Lung (tissue), 13 donors: ENCODE data around the gene UBALD2. TPM values are rescaled to one million over a fixed set of nuclear protein-coding genes. Genes with fewer than 3 reads are reported as not detected.

ENCODE experiments used
- ATAC-seq: fragments of 200-7000 bp; cut with Tn5 transposase; one replicate; pipeline ENCODE4 v1.9.1; 2020; ENCODE audit warnings: moderate number of reproducible peaks; ENCODE audit not compliant: insufficient read depth, low FRiP score
- DNase-seq, 3 donors: peaks; one replicate each; pipeline ENCODE4 v3.0.0-alpha.2; 2013 to 2017
- H3K27ac ChIP-seq, 2 donors: one replicate each; pipeline ENCODE4 v1.5.1; 2013; ENCODE audit warnings: mild to moderate bottlenecking in 2 of 2, moderate library complexity in 2 of 2, control low read depth in 1 of 2, inconsistent platforms in 1 of 2, low read depth in 1 of 2, low read length in 1 of 2
- H3K27me3 ChIP-seq, 3 donors: one replicate each; pipeline ENCODE4 v1.5.1; 2013; ENCODE audit warnings: low read length in 2 of 3; ENCODE audit not compliant: control insufficient read depth in 3 of 3, insufficient read depth in 3 of 3
- H3K36me3 ChIP-seq, 4 donors: one replicate each; pipeline ENCODE4 v1.5.1; 2013; ENCODE audit warnings: low read length in 4 of 4, mild to moderate bottlenecking in 1 of 4, moderate library complexity in 1 of 4; ENCODE audit not compliant: control insufficient read depth in 4 of 4, insufficient read depth in 4 of 4
- H3K4me1 ChIP-seq, 5 donors: one replicate each; pipeline ENCODE4 v1.5.1; 2013; ENCODE audit warnings: low read length in 5 of 5, mild to moderate bottlenecking in 2 of 5, moderate library complexity in 1 of 5; ENCODE audit not compliant: control insufficient read depth in 5 of 5, insufficient read depth in 5 of 5
- H3K4me3 ChIP-seq: one replicate; pipeline ENCODE4 v1.5.1; 2013; ENCODE audit warnings: mild to moderate bottlenecking, control low read depth, moderate library complexity
- H3K9ac ChIP-seq, 2 donors: one replicate each; pipeline ENCODE4 v1.5.1; 2013; ENCODE audit warnings: low read length in 2 of 2, control low read depth in 1 of 2; ENCODE audit not compliant: insufficient read depth in 1 of 2
- H3K9me3 ChIP-seq, 4 donors: one replicate each; pipeline ENCODE4 v1.5.1; 2013; ENCODE audit warnings: low read length in 3 of 4, mild to moderate bottlenecking in 1 of 4, moderate library complexity in 1 of 4; ENCODE audit not compliant: control insufficient read depth in 4 of 4, insufficient read depth in 3 of 4
- CTCF ChIP-seq: IDR thresholded peaks from 2 replicates; pipeline ENCODE4 v1.5.1; 2012; ENCODE audit warnings: mild to moderate bottlenecking; ENCODE audit errors: control extremely low read depth, extremely low read depth
- WGBS, 2 donors: extraction: QIAGEN DNeasy Blood & Tissue Kit; methylation state at CpG; one replicate each; pipeline ENCODE4 v1.1.7; 2013; 5-methylcytosine and 5-hydroxymethylcytosine counted together
- polyA plus RNA-seq, 2 donors: library from polyadenylated mRNA; stranded (reverse); fragments of 200-250 nt; gene quantifications; one replicate each; pipeline ENCODE4 v1.2.1, GENCODE V29; 2013
- small RNA-seq: library from RNA; depleted of rRNA; stranded (forward); fragments of <200 nt; gene quantifications from one replicate; pipeline ENCODE3, GENCODE V24; 2014; ENCODE audit warnings: low replicate concordance
- total RNA-seq, 2 donors: library from RNA; depleted of rRNA in 1 of 2; stranded (reverse); fragments of >200 nt in 1 of 2; gene quantifications; one replicate each; pipeline ENCODE4 v1.2.1, GENCODE V29; 2014 to 2021
- donor health status: control.
- donor health status: control.
- donor health status: Bipolar disorder and iron deficiency.
- donor health status: healthy.
- donor health status: DM: yes; HTN: yes; CAD: no.

The UBALD2 gene
- total and polyA plus RNA-seq, 4 donors, result 11.6 to 64.0 (median 58.5) TPM

- no peak overlapping the region for H3K9ac ChIP-seq
- DNase-seq (no peak), ATAC-seq (no peak)
- no peak overlapping the region for H3K4me3 ChIP-seq
- 90 to 94% methylated on average over 2 of the region's 2 CpGs for WGBS, 2 donors
- no peak overlapping the region for H3K27ac ChIP-seq
- H3K9me3 ChIP-seq, result no peaks in the 10 kb centered on the region
- H3K4me1 ChIP-seq, result peaks cover 0 to 10% (median 0%) of the 10 kb centered on the region in 5 donors
- H3K27me3 ChIP-seq, result no peaks in the 10 kb centered on the region
- peaks cover 14 to 19% (median 17%) of the 10 kb centered on the region in 4 donors for H3K36me3 ChIP-seq
- TF ChIP-seq CTCF, result no peak
Measured at GRCh38 chr17:76317535-76317934, 52.4 kb downstream of the UBALD2 start.

- peaks cover 0 to 8% (median 0%) of the 10 kb centered on the region in 5 donors for H3K4me1 ChIP-seq
- DNase-seq (no peak), ATAC-seq (no peak)
- H3K27me3 ChIP-seq, result no peaks in the 10 kb centered on the region
- 84 to 85% methylated on average over 3 of the region's 3 CpGs for WGBS, 2 donors
- no peaks in the 10 kb centered on the region for H3K9me3 ChIP-seq
- H3K4me3 ChIP-seq, result no peak overlapping the region
- peaks cover 8 to 18% (median 11%) of the 10 kb centered on the region in 4 donors for H3K36me3 ChIP-seq
- TF ChIP-seq CTCF, result no peak
- no peak overlapping the region for H3K9ac ChIP-seq
- H3K27ac ChIP-seq, result no peak overlapping the region
Measured at GRCh38 chr17:76318586-76318985, 53.4 kb downstream of the UBALD2 start.

Small RNA genes within 50 kb of the gene (small RNA-seq; reads per million reads assigned to genes)
- gene RF00019, result not detected

Other genes with a start within 250 kb of the UBALD2 start
- gene EVPL, start 238.0 kb upstream of the UBALD2 start, total RNA-seq, result 10 to 100 TPM; 34.1 to 38.4 TPM
- 10 to 100 TPM; 10.9 to 36.0 TPM for gene EVPL, start 238.0 kb upstream of the UBALD2 start, polyA plus RNA-seq
- gene SRP68, start 192.8 kb upstream of the UBALD2 start, total RNA-seq, result 10 to 100 TPM; 63.9 to 68.9 TPM
- 10 to 100 TPM; 30.8 to 50.0 TPM for gene SRP68, start 192.8 kb upstream of the UBALD2 start, polyA plus RNA-seq
- gene GALR2, start 190.6 kb upstream of the UBALD2 start, total RNA-seq, result under 1 TPM in 1 of 2 donors, not detected in 1; 0.40 TPM
- gene GALR2, start 190.6 kb upstream of the UBALD2 start, polyA plus RNA-seq, result under 1 TPM; 0.20 to 0.44 TPM
- under 1 TPM in 1 of 2 donors, not detected in 1; 0.25 TPM for gene ZACN, start 186.2 kb upstream of the UBALD2 start, total RNA-seq
- gene ZACN, start 186.2 kb upstream of the UBALD2 start, polyA plus RNA-seq, result 1 to 10 TPM; 1.4 to 1.9 TPM
- gene EXOC7, start 161.6 kb upstream of the UBALD2 start, total RNA-seq, result 100 to 1,000 TPM; 109 to 111 TPM
- gene EXOC7, start 161.6 kb upstream of the UBALD2 start, polyA plus RNA-seq, result 10 to 100 TPM; 49.9 to 52.3 TPM
- 10 to 100 TPM; 66.1 to 95.0 TPM for gene FOXJ1, start 124.1 kb upstream of the UBALD2 start, total RNA-seq
- 10 to 100 TPM; 32.5 to 34.5 TPM for gene FOXJ1, start 124.1 kb upstream of the UBALD2 start, polyA plus RNA-seq
- gene RNF157, start 24.9 kb upstream of the UBALD2 start, total RNA-seq, result 1 to 10 TPM; 2.2 to 2.5 TPM
- gene RNF157, start 24.9 kb upstream of the UBALD2 start, polyA plus RNA-seq, result 1 to 10 TPM in 1 of 2 donors, under 1 TPM in 1; 0.88 to 1.4 TPM
- 1 to 10 TPM; 2.3 to 3.0 TPM for gene QRICH2, start 42.9 kb downstream of the UBALD2 start, total RNA-seq
- gene QRICH2, start 42.9 kb downstream of the UBALD2 start, polyA plus RNA-seq, result 1 to 10 TPM; 2.5 to 4.7 TPM
- 10 to 100 TPM; 35.1 to 74.7 TPM for gene PRPSAP1, start 88.6 kb downstream of the UBALD2 start, total RNA-seq
- gene PRPSAP1, start 88.6 kb downstream of the UBALD2 start, polyA plus RNA-seq, result 10 to 100 TPM; 29.8 to 34.0 TPM
- gene SPHK1, start 119.3 kb downstream of the UBALD2 start, total RNA-seq, result 10 to 100 TPM; 13.7 to 17.6 TPM
- 10 to 100 TPM; 11.0 to 82.4 TPM for gene SPHK1, start 119.3 kb downstream of the UBALD2 start, polyA plus RNA-seq
- 10 to 100 TPM; 24.3 to 24.6 TPM for gene UBE2O, start 187.8 kb downstream of the UBALD2 start, total RNA-seq
- gene UBE2O, start 187.8 kb downstream of the UBALD2 start, polyA plus RNA-seq, result 10 to 100 TPM; 10.8 to 11.1 TPM
- under 1 TPM in 1 of 2 donors, not detected in 1; 0.31 TPM for gene AANAT, start 202.3 kb downstream of the UBALD2 start, total RNA-seq
- gene AANAT, start 202.3 kb downstream of the UBALD2 start, polyA plus RNA-seq, result under 1 TPM in 1 of 2 donors, not detected in 1; 0.10 TPM
- 10 to 100 TPM; 22.7 to 56.5 TPM for gene RHBDF2, start 236.1 kb downstream of the UBALD2 start, total RNA-seq
- 100 to 1,000 TPM in 1 of 2 donors, 10 to 100 TPM in 1; 20.1 to 116 TPM for gene RHBDF2, start 236.1 kb downstream of the UBALD2 start, polyA plus RNA-seq